ENCODE results near the gene TOP1.
A peak's percentile ranks its signal among the peaks of the same experiment; 100 is the strongest.

TOP1 gene

GRCh38 chr20:40990542-40991120 is 38.0 kb upstream of the TOP1 start:
- no peak overlapping the region for H3K23ac ChIP-seq (ENCODE audit: low read length)
- H3K27ac ChIP-seq (ENCODE audit: low read depth, low read length), result no peak overlapping the region
- DNase-seq, result peak; percentile 88 to 91
- H2BK5ac ChIP-seq (ENCODE audit: low read depth, low read length, poor library complexity), result peak overlapping the region; percentile 3
- H2BK12ac ChIP-seq (ENCODE audit: low read length), result peak overlapping the region; percentile 54
- WGBS (ENCODE audit: extremely low coverage, insufficient coverage, insufficient read length), result no CpG with 5 or more reads among the region's 10 CpGs
- peak overlapping the region; percentile 41 for H4K91ac ChIP-seq (ENCODE audit: low read depth, low read length)
- H3K36me3 ChIP-seq (ENCODE audit: control insufficient read depth in 1 of 2, insufficient read depth in 2 of 2, low read length in 2 of 2), result no peaks in the 10 kb centered on the region
- peak overlapping the region; percentile 41 for H3K18ac ChIP-seq (ENCODE audit: low read length)
- H4K12ac ChIP-seq (ENCODE audit: low read depth, low read length), result no peak overlapping the region
- H3K9ac ChIP-seq (ENCODE audit: low read length), result no peak overlapping the region
- peak overlapping the region; percentile 51 for H2BK120ac ChIP-seq (ENCODE audit: insufficient read depth, low read length, poor library complexity)
- H3K4ac ChIP-seq (ENCODE audit: low read depth, low read length), result no peak overlapping the region
- no peaks in the 10 kb centered on the region for H3K79me2 ChIP-seq (ENCODE audit: control insufficient read depth, insufficient read depth, low read length, poor library complexity)
- peaks cover 0 to 2% of the 10 kb centered on the region in 2 experiments for H3K4me1 ChIP-seq (ENCODE audit: control insufficient read depth in 1 of 2, insufficient read depth in 2 of 2, low read length in 2 of 2)
- no peak overlapping the region for H2AK5ac ChIP-seq (ENCODE audit: low read length)
- no peaks in the 10 kb centered on the region for H3K9me3 ChIP-seq (ENCODE audit: insufficient read depth, low read depth, low read length)
- peak overlapping the region; percentile 70 for H4K8ac ChIP-seq (ENCODE audit: low read depth, low read length)
- peaks cover 4% of the 10 kb centered on the region for H3K79me1 ChIP-seq (ENCODE audit: low read length)
- H3K14ac ChIP-seq (ENCODE audit: low read length), result peak overlapping the region; percentile 38
- no peak overlapping the region for H3K4me3 ChIP-seq (ENCODE audit: low read depth, low read length)
- no peaks in the 10 kb centered on the region for H3K27me3 ChIP-seq (ENCODE audit: insufficient read depth, low read length)
- peak overlapping the region; percentile 77 for H2AFZ ChIP-seq (ENCODE audit: insufficient read depth, low read length, poor library complexity)
- H3K4me2 ChIP-seq (ENCODE audit: low read length), result no peak overlapping the region

- no CpG with 5 or more reads among the region's 2 CpGs for WGBS (ENCODE audit: extremely low coverage, insufficient coverage, insufficient read length)
- Histone ChIP-seq H4K8ac (ENCODE audit: low read depth, low read length) (no peak overlapping the region), H3K23ac (ENCODE audit: low read length) (no peak overlapping the region), H2AK5ac (ENCODE audit: low read length) (no peak overlapping the region), H3K4me1 (ENCODE audit: control insufficient read depth in 1 of 2, insufficient read depth in 2 of 2, low read length in 2 of 2) (peaks cover 0 to 2% of the 10 kb centered on the region in 2 experiments), H3K18ac (ENCODE audit: low read length) (no peak overlapping the region), H3K27me3 (ENCODE audit: insufficient read depth, low read length) (no peaks in the 10 kb centered on the region), H3K79me2 (ENCODE audit: control insufficient read depth, insufficient read depth, low read length, poor library complexity) (no peaks in the 10 kb centered on the region), H3K9ac (ENCODE audit: low read length) (no peak overlapping the region), H3K9me3 (ENCODE audit: insufficient read depth, low read depth, low read length) (no peaks in the 10 kb centered on the region), H3K4me3 (ENCODE audit: low read depth, low read length) (no peak overlapping the region), H4K91ac (ENCODE audit: low read depth, low read length) (peak overlapping the region; percentile 41), H3K36me3 (ENCODE audit: control insufficient read depth in 1 of 2, insufficient read depth in 2 of 2, low read length in 2 of 2) (no peaks in the 10 kb centered on the region), H2BK120ac (ENCODE audit: insufficient read depth, low read length, poor library complexity) (peak overlapping the region; percentile 51), H3K14ac (ENCODE audit: low read length) (no peak overlapping the region), H2AFZ (ENCODE audit: insufficient read depth, low read length, poor library complexity) (no peak overlapping the region), H3K79me1 (ENCODE audit: low read length) (peaks cover 4% of the 10 kb centered on the region), H3K4ac (ENCODE audit: low read depth, low read length) (no peak overlapping the region), H3K27ac (ENCODE audit: low read depth, low read length) (no peak overlapping the region), H3K4me2 (ENCODE audit: low read length) (no peak overlapping the region), H4K12ac (ENCODE audit: low read depth, low read length) (no peak overlapping the region), H2BK12ac (ENCODE audit: low read length) (peak overlapping the region; percentile 54), H2BK5ac (ENCODE audit: low read depth, low read length, poor library complexity) (no peak overlapping the region)
- DNase-seq, result peak in 1 of 2 donors; percentile 23
These were observed 37.3 kb upstream of the TOP1 start for GRCh38 chr20:40991181-40991889.

GRCh38 chr20:40992349-40993113 is 36.1 kb upstream of the TOP1 start:
- Histone ChIP-seq H4K8ac (ENCODE audit: low read depth, low read length) (no peak overlapping the region), H2BK12ac (ENCODE audit: low read length) (no peak overlapping the region), H2BK5ac (ENCODE audit: low read depth, low read length, poor library complexity) (no peak overlapping the region), H3K79me2 (ENCODE audit: control insufficient read depth, insufficient read depth, low read length, poor library complexity) (no peaks in the 10 kb centered on the region), H3K4me1 (ENCODE audit: control insufficient read depth in 1 of 2, insufficient read depth in 2 of 2, low read length in 2 of 2) (peaks cover 0 to 2% of the 10 kb centered on the region in 2 experiments), H3K23ac (ENCODE audit: low read length) (no peak overlapping the region), H3K36me3 (ENCODE audit: control insufficient read depth in 1 of 2, insufficient read depth in 2 of 2, low read length in 2 of 2) (no peaks in the 10 kb centered on the region), H2BK120ac (ENCODE audit: insufficient read depth, low read length, poor library complexity) (no peak overlapping the region), H2AK5ac (ENCODE audit: low read length) (no peak overlapping the region), H3K9ac (ENCODE audit: low read length) (no peak overlapping the region), H3K27me3 (ENCODE audit: insufficient read depth, low read length) (no peaks in the 10 kb centered on the region), H3K18ac (ENCODE audit: low read length) (no peak overlapping the region), H2AFZ (ENCODE audit: insufficient read depth, low read length, poor library complexity) (no peak overlapping the region), H3K4ac (ENCODE audit: low read depth, low read length) (no peak overlapping the region), H3K27ac (ENCODE audit: low read depth, low read length) (no peak overlapping the region), H3K9me3 (ENCODE audit: insufficient read depth, low read depth, low read length) (peaks cover 1% of the 10 kb centered on the region), H4K91ac (ENCODE audit: low read depth, low read length) (no peak overlapping the region), H4K12ac (ENCODE audit: low read depth, low read length) (no peak overlapping the region), H3K4me2 (ENCODE audit: low read length) (no peak overlapping the region), H3K14ac (ENCODE audit: low read length) (no peak overlapping the region), H3K79me1 (ENCODE audit: low read length) (peaks cover 4% of the 10 kb centered on the region), H3K4me3 (ENCODE audit: low read depth, low read length) (no peak overlapping the region)
- no CpG with 5 or more reads among the region's 2 CpGs for WGBS (ENCODE audit: extremely low coverage, insufficient coverage, insufficient read length)
- no peak for DNase-seq

DNA sequence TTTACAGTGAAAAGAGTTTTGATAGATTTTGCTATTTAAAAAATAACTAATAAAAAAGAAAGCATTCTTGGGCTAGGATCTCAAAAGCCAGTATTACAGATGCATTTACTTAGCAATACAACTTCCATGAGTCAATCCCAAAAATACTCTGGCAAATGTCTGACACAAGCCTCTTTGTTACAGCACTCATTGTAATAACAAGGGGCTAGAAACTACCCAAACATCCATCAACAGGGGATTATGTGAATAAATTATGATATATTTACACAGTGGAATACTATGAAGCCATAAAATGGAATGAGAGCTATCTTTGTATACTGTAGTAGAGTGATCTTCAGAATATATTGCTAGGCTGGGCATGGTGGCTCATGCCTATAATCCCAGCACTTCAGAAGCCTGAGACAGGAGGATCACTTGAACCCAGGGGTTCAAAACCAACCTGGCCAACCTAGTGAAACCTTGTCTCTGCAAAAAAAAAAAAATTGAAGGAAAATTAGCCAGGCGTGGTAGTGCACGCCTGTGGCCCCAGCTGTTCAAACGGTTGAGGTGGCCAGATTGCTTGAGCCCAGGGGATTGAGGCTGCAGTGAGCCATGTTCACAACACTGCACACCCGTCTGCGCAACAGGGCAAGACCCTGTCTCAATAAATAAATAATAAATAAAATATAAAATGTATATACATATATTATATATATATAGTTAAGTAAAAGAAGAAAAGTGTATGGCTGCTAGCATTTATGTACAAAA is 34.7 kb upstream of the TOP1 start:
- WGBS (ENCODE audit: extremely low coverage, insufficient coverage, insufficient read length), result no CpG with 5 or more reads among the region's 5 CpGs
- H2AK5ac ChIP-seq (ENCODE audit: low read length), result no peak overlapping the region

More for the DNA sequence above, 34.7 kb upstream of the TOP1 start:
- no peak overlapping the region for H2BK5ac ChIP-seq (ENCODE audit: low read depth, low read length, poor library complexity)
- peaks cover 4% of the 10 kb centered on the region for H3K79me1 ChIP-seq (ENCODE audit: low read length)
- H3K4me1 ChIP-seq (ENCODE audit: control insufficient read depth in 1 of 2, insufficient read depth in 2 of 2, low read length in 2 of 2), result peaks cover 0 to 2% of the 10 kb centered on the region in 2 experiments
- H3K14ac ChIP-seq (ENCODE audit: low read length), result no peak overlapping the region
- no peak overlapping the region for H3K4ac ChIP-seq (ENCODE audit: low read depth, low read length)
- H3K9ac ChIP-seq (ENCODE audit: low read length), result no peak overlapping the region
- no peak overlapping the region for H2BK120ac ChIP-seq (ENCODE audit: insufficient read depth, low read length, poor library complexity)
- no peak overlapping the region for H3K27ac ChIP-seq (ENCODE audit: low read depth, low read length)
- H3K27me3 ChIP-seq (ENCODE audit: insufficient read depth, low read length), result no peaks in the 10 kb centered on the region
- no peak for DNase-seq
- H3K23ac ChIP-seq (ENCODE audit: low read length), result no peak overlapping the region
- H3K9me3 ChIP-seq (ENCODE audit: insufficient read depth, low read depth, low read length), result peaks cover 1% of the 10 kb centered on the region
- no peaks in the 10 kb centered on the region for H3K36me3 ChIP-seq (ENCODE audit: control insufficient read depth in 1 of 2, insufficient read depth in 2 of 2, low read length in 2 of 2)
- H3K4me3 ChIP-seq (ENCODE audit: low read depth, low read length), result no peak overlapping the region
- H3K4me2 ChIP-seq (ENCODE audit: low read length), result no peak overlapping the region
- H2BK12ac ChIP-seq (ENCODE audit: low read length), result no peak overlapping the region
- no peak overlapping the region for H2AFZ ChIP-seq (ENCODE audit: insufficient read depth, low read length, poor library complexity)
- H3K79me2 ChIP-seq (ENCODE audit: control insufficient read depth, insufficient read depth, low read length, poor library complexity), result no peaks in the 10 kb centered on the region
- no peak overlapping the region for H4K8ac ChIP-seq (ENCODE audit: low read depth, low read length)
- H3K18ac ChIP-seq (ENCODE audit: low read length), result no peak overlapping the region
- H4K12ac ChIP-seq (ENCODE audit: low read depth, low read length), result no peak overlapping the region
- H4K91ac ChIP-seq (ENCODE audit: low read depth, low read length), result no peak overlapping the region
